ENCODE results near the gene STK39. TPM values are rescaled to one million over a fixed set of nuclear protein-coding genes. Genes with fewer than 3 reads are reported as not detected.

The STK39 gene
- polyA plus RNA-seq, 1 donor from 2014 or later: 9.5 TPM

- Histone ChIP-seq H3K36me3 (ENCODE audit: insufficient read depth, low read length) (no peaks in the 10 kb centered on the region), H3K9me3 (ENCODE audit: low read length) (no peaks in the 10 kb centered on the region), H3K27ac (ENCODE audit: low read length) (no peak overlapping the region), H3K4me3 (ENCODE audit: low read length) (no peak overlapping the region), H3K79me2 (replicated peaks; ENCODE audit: insufficient read depth, low read length) (no peaks in the 10 kb centered on the region), H3K27me3 (ENCODE audit: insufficient read depth, low read depth, low read length) (no peaks in the 10 kb centered on the region), H3F3A (ENCODE audit: insufficient read depth, low read length, poor library complexity, severe bottlenecking) (no peaks in the 10 kb centered on the region), H3K4me2 (ENCODE audit: low read length) (no peak overlapping the region), H4K20me1 (ENCODE audit: insufficient read depth) (no peaks in the 10 kb centered on the region), H3K9ac (ENCODE audit: low read length) (no peak overlapping the region), H2AFZ (ENCODE audit: low read depth, low read length) (no peak overlapping the region), H3K9me2 (ENCODE audit: insufficient read depth, low read length) (no peaks in the 10 kb centered on the region)
- TF ChIP-seq CTCF (IDR thresholded peaks at IDR 0.05; ENCODE audit: poor library complexity, severe bottlenecking) (no peak), POLR2AphosphoS5 (IDR thresholded peaks at IDR 0.05) (no peak), RAD21 (conservative IDR thresholded peaks at IDR 0.05) (no peak), EZH2 (IDR thresholded peaks at IDR 0.05; ENCODE audit: borderline replicate concordance, insufficient read depth, low read length, poor library complexity, severe bottlenecking) (no peak), TAF1 (IDR thresholded peaks at IDR 0.05; ENCODE audit: low read depth) (no peak), EP300 (conservative IDR thresholded peaks at IDR 0.05; ENCODE audit: poor library complexity, severe bottlenecking) (no peak), SMC3 (conservative IDR thresholded peaks at IDR 0.05; ENCODE audit: poor library complexity) (no peak), MXI1 (conservative IDR thresholded peaks at IDR 0.05; ENCODE audit: poor library complexity, severe bottlenecking) (no peak), REST (IDR thresholded peaks at IDR 0.05; ENCODE audit: borderline replicate concordance) (no peak)
These were observed 86.5 kb downstream of the STK39 start for GRCh38 chr2:168160897-168161296.

- Histone ChIP-seq H3K36me3 (ENCODE audit: insufficient read depth, low read length) (no peaks in the 10 kb centered on the region), H3K9ac (ENCODE audit: low read length) (no peak overlapping the region), H4K20me1 (ENCODE audit: insufficient read depth) (no peaks in the 10 kb centered on the region), H3K4me2 (ENCODE audit: low read length) (no peak overlapping the region), H2AFZ (ENCODE audit: low read depth, low read length) (no peak overlapping the region), H3K4me3 (ENCODE audit: low read length) (no peak overlapping the region), H3K9me3 (ENCODE audit: low read length) (no peaks in the 10 kb centered on the region), H3K79me2 (replicated peaks; ENCODE audit: insufficient read depth, low read length) (no peaks in the 10 kb centered on the region), H3K27ac (ENCODE audit: low read length) (no peak overlapping the region), H3F3A (ENCODE audit: insufficient read depth, low read length, poor library complexity, severe bottlenecking) (no peaks in the 10 kb centered on the region), H3K9me2 (ENCODE audit: insufficient read depth, low read length) (no peaks in the 10 kb centered on the region), H3K27me3 (ENCODE audit: insufficient read depth, low read depth, low read length) (no peaks in the 10 kb centered on the region)
- TF ChIP-seq CTCF (IDR thresholded peaks at IDR 0.05; ENCODE audit: poor library complexity, severe bottlenecking) (no peak), POLR2AphosphoS5 (IDR thresholded peaks at IDR 0.05) (no peak)
These were observed 87.4 kb downstream of the STK39 start for GRCh38 chr2:168159754-168160585.
